DND-41 (cell line): Measurements from ENCODE around the gene GMNN.

Experiments used
- ATAC-seq: fragments of 200-7000 bp; cut with Tn5 transposase; 3 replicates; pipeline ENCODE4 v1.9.1; 2021; ENCODE audit warnings: low read depth; ENCODE audit not compliant: insufficient read depth
- DNase-seq: peaks from one replicate; pipeline ENCODE4 v3.0.0-alpha.2; 2020
- H2AFZ ChIP-seq: 2 replicates; pipeline ENCODE4 v1.6.0; 2012; ENCODE audit warnings: low read depth, low read length
- H3K27ac ChIP-seq: 2 replicates; pipeline ENCODE4 v1.5.1; 2012; ENCODE audit warnings: low read length, inconsistent platforms
- H3K27me3 ChIP-seq: fragments of 200-600 bp; sonication (generic); 2 replicates; pipeline ENCODE4 v1.6.0; 2012; ENCODE audit warnings: low read length, mild to moderate bottlenecking, inconsistent platforms; ENCODE audit not compliant: insufficient read depth, poor library complexity
- H3K36me3 ChIP-seq: 2 replicates; pipeline ENCODE4 v1.5.1; 2012; ENCODE audit warnings: low read length, inconsistent platforms; ENCODE audit not compliant: insufficient read depth
- H3K4me1 ChIP-seq: 2 replicates; pipeline ENCODE4 v1.5.1; 2012; ENCODE audit warnings: mild to moderate bottlenecking, low read length; ENCODE audit not compliant: insufficient read depth
- H3K4me2 ChIP-seq: 2 replicates; pipeline ENCODE4 v1.6.0; 2012; ENCODE audit warnings: mild to moderate bottlenecking, moderate library complexity, low read length, inconsistent platforms; ENCODE audit not compliant: insufficient read depth
- H3K4me3 ChIP-seq, 2 experiments: fragments of 200-600 bp in 1 of 2; shearing (Covaris generic) in 1 of 2; 2 replicates each; pipeline ENCODE4 v1.5.1; 2012 to 2016; ENCODE audit warnings: inconsistent platforms in 2 of 2, low read length in 2 of 2, mild to moderate bottlenecking in 2 of 2, low read depth in 1 of 2, moderate library complexity in 1 of 2
- H3K79me2 ChIP-seq: 2 replicates; pipeline ENCODE4 v1.6.0; 2012; ENCODE audit warnings: low read length, inconsistent platforms; ENCODE audit not compliant: insufficient read depth
- H3K9ac ChIP-seq: 2 replicates; pipeline ENCODE4 v1.6.0; 2012; ENCODE audit warnings: low read depth, mild to moderate bottlenecking, inconsistent platforms, low read length, moderate library complexity
- H3K9me3 ChIP-seq: 2 replicates; pipeline ENCODE4 v1.5.1; 2012; ENCODE audit warnings: low read length, moderate library complexity, mild to moderate bottlenecking, inconsistent platforms; ENCODE audit not compliant: insufficient read depth, severe bottlenecking
- H4K20me1 ChIP-seq: 2 replicates; pipeline ENCODE4 v1.6.0; 2012; ENCODE audit warnings: low read length; ENCODE audit not compliant: insufficient read depth
- EZH2 ChIP-seq: IDR thresholded peaks from 3 replicates; pipeline ENCODE4 v1.6.1; 2012; ENCODE audit warnings: borderline replicate concordance, low read depth, mild to moderate bottlenecking, moderate library complexity, low read length, inconsistent platforms; ENCODE audit not compliant: severe bottlenecking
- TF ChIP-seq, protein P1 (sequence below): IDR thresholded peaks from 2 replicates; pipeline ENCODE4 v1.5.1; 2012; ENCODE audit warnings: borderline replicate concordance, low read length, moderate library complexity, mild to moderate bottlenecking; ENCODE audit not compliant: poor library complexity, severe bottlenecking; ENCODE audit errors: extremely low read depth

Gene GMNN

DNA sequence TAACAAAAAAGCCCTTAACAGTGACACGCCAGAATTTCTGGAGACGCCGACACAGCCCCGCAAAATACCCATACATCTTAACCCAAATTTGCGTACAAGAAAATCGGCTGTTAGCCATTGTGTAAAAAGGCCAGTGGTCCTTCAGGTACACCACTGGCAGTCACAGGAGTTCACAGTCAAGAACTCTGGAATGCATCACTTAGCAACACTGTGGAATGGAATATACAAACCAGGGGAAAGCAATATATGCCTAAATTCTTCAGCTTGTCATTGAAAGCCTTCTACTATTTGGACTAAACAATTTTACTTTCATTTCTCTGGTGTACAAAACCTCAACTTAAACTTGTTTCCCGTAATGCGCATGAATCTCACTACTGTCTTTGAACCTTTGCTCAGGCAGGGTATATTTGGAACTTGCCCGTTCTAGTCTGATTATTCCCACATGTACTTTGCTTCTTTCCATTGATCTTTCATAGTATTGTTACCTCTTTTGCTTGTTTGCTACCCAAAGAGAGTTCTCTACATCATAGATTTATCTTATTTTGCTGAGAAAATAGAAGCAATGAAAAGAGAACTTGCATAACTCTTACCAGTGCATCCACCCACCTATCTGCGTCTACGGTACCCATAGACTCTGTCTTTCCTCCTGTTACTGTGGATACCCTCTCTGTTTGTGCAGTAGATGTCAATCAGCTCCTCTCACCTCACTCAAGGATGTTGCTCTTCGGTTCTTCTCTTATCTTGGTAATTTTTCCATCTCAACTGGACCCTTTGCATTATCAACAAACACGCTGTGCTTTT is 24.2 kb downstream of the GMNN start, which contains the start of gene ARMH2:
ARMH2 (minus strand) TSS at position 178 of the 801 bp plus-strand sequence; CDS start at position 118, 60 bp downstream.
- H4K20me1 ChIP-seq, result no peaks in the 10 kb centered on the region
- ATAC-seq (no peak), DNase-seq (no peak)
- H2AFZ ChIP-seq, result no peak within 1 kb of the TSS
- H3K79me2 ChIP-seq, result no peaks in the 10 kb centered on the region
- no peaks in the 10 kb centered on the region for H3K9me3 ChIP-seq
- H3K4me1 ChIP-seq, result no peaks in the 10 kb centered on the region
- TF ChIP-seq EZH2, result no peak
- TF ChIP-seq, protein P1, sequence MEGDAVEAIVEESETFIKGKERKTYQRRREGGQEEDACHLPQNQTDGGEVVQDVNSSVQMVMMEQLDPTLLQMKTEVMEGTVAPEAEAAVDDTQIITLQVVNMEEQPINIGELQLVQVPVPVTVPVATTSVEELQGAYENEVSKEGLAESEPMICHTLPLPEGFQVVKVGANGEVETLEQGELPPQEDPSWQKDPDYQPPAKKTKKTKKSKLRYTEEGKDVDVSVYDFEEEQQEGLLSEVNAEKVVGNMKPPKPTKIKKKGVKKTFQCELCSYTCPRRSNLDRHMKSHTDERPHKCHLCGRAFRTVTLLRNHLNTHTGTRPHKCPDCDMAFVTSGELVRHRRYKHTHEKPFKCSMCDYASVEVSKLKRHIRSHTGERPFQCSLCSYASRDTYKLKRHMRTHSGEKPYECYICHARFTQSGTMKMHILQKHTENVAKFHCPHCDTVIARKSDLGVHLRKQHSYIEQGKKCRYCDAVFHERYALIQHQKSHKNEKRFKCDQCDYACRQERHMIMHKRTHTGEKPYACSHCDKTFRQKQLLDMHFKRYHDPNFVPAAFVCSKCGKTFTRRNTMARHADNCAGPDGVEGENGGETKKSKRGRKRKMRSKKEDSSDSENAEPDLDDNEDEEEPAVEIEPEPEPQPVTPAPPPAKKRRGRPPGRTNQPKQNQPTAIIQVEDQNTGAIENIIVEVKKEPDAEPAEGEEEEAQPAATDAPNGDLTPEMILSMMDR, result no peak
- no peaks in the 10 kb centered on the region for H3K36me3 ChIP-seq
- no peak within 1 kb of the TSS for H3K27ac ChIP-seq
- no peak within 1 kb of the TSS for H3K9ac ChIP-seq
- H3K4me2 ChIP-seq, result no peak within 1 kb of the TSS
- no peaks in the 10 kb centered on the region for H3K27me3 ChIP-seq
- H3K4me3 ChIP-seq, result no peak within 1 kb of the TSS

DNA sequence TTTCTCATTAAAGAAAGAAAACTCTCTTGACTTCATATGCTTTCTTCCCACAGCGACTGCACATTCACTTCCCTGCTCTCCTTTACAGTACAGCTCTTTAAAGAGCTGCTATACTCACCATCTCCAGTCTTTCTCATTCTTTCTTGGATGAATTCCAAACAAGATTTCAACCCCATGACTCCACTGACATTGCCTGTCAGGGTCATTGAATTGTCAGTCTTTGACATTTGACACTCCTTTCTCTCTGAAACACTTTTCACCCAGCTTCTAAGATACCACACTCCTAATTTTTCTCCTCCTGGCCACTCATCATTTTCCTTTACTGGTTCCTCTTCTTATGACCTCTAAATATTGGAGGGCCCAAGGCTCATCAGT is 24.8 kb downstream of the GMNN start:
- TF ChIP-seq EZH2, result no peak
- TF ChIP-seq, protein P1, result no peak

DNA sequence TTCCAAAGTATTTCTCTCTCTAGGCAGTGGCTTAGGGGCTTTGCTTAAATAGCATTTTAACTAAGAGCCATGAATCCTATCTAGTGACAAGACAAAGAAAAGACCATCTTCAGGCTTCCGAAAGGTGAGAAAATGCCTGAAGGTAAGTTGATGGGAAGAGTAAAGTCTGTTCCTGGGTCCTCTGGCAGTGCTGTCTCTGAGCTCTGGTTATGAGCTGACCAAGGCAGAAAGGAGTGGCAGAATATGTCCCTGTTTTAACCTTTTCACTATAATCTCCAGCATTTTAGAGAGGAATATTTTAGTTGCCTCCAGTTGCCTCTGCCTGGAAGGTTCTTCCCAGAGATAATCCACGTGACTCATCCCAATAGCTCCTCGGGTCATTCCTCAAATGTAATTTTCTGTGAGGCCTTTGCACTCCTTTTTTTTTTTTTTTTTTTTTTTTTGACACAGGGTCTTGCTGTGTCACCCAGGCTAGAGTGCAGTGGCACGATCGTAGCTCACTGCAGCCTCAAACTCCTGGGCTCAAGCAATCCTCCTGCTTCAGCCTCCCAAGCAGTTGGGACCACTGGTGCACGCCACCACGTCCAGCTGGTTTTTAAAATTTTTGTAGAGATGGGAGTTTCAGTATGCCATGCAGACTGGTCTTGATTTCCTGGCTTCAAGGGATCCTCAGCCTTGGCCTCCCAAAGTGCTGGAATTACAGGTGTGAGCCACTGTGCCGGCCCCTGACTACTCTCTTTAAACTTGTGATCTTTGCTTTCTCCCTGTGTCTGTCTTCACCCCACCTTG is 27.7 kb downstream of the GMNN start:
- no peak overlapping the region for H3K4me2 ChIP-seq
- no peak overlapping the region for H3K4me3 ChIP-seq
- no peak overlapping the region for H3K9ac ChIP-seq
- no peaks in the 10 kb centered on the region for H3K4me1 ChIP-seq
- H3K36me3 ChIP-seq, result peaks cover 9% of the 10 kb centered on the region; the same call in 1 of the 2 replicates
- H3K27me3 ChIP-seq, result no peaks in the 10 kb centered on the region
- H4K20me1 ChIP-seq, result no peaks in the 10 kb centered on the region
- DNase-seq (no peak), ATAC-seq (no peak)
- H3K27ac ChIP-seq, result no peak overlapping the region
- no peaks in the 10 kb centered on the region for H3K79me2 ChIP-seq
- no peak overlapping the region for H2AFZ ChIP-seq
- TF ChIP-seq, protein P1, result no peak
- no peak for TF ChIP-seq EZH2
- H3K9me3 ChIP-seq, result no peaks in the 10 kb centered on the region

More for the DNA sequence above, 24.8 kb downstream of the GMNN start:
- DNase-seq (no peak), ATAC-seq (no peak)
- H4K20me1 ChIP-seq, result no peaks in the 10 kb centered on the region
- no peaks in the 10 kb centered on the region for H3K27me3 ChIP-seq
- H3K27ac ChIP-seq, result no peak overlapping the region
- H3K9me3 ChIP-seq, result no peaks in the 10 kb centered on the region
- no peaks in the 10 kb centered on the region for H3K79me2 ChIP-seq
- no peak overlapping the region for H3K4me3 ChIP-seq
- no peaks in the 10 kb centered on the region for H3K36me3 ChIP-seq
- H3K4me1 ChIP-seq, result no peaks in the 10 kb centered on the region
- H3K9ac ChIP-seq, result no peak overlapping the region
- no peak overlapping the region for H3K4me2 ChIP-seq
- no peak overlapping the region for H2AFZ ChIP-seq
